ENCODE measurements around the gene BOK. TPM values are rescaled to one million over a fixed set of nuclear protein-coding genes. Genes with fewer than 3 reads are reported as not detected.

BOK gene
- total RNA-seq, 1 experiment from 2014 or later, result 41.5 TPM

DNA sequence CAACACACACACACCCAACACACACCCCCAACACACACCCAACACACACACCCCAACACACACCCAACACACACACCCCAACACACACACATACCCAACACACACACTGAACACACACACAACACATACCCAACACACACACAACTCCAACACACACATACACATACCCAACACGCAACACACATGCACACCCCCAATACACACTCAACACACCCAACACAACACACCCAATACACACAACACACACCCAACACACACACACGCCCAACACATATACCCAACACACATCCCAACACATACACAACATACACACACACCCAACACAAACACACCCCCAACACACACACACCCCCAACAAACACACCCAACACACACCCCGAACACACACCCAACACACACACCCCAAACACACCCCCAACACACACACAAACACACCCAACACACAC is 42.0 kb upstream of the BOK start:
- ChIA-PET RAD21 (ENCODE audit: low non-redundant PET in 1 of 2, low total read pairs in 2 of 2, uncharacterized antibody in 2 of 2, unreplicated experiment in 2 of 2) (no interaction called here), CTCF (no interaction called here), POLR2A (interaction anchor here (1.2 kb wide), 1 partner anchor 38 kb away, joined by 3 read pairs; no protein-coding TSS in a partner anchor)
- no peaks in the 10 kb centered on the region for H3K9me2 ChIP-seq (ENCODE audit: insufficient read depth)
- H2AFZ ChIP-seq (ENCODE audit: low read depth, low read length, poor library complexity, severe bottlenecking), result no peak overlapping the region
- no peak overlapping the region for H3K9ac ChIP-seq (ENCODE audit: low read length)
- no peaks in the 10 kb centered on the region for H4K20me1 ChIP-seq (ENCODE audit: insufficient read depth)
- no peaks in the 10 kb centered on the region for H3K4me1 ChIP-seq (ENCODE audit: control insufficient read depth in 1 of 2, insufficient read depth in 2 of 2, low read length in 2 of 2)
- H3K36me3 ChIP-seq (ENCODE audit: control insufficient read depth in 1 of 2, insufficient read depth in 2 of 2, low read length in 2 of 2), result no peaks in the 10 kb centered on the region
- DNase-seq (ENCODE audit: low read depth, low spot score) (no peak), ATAC-seq (no peak)
- H3K4me2 ChIP-seq (ENCODE audit: low read length), result no peak overlapping the region
- H3K27ac ChIP-seq (ENCODE audit: low read depth, low read length), result no peak overlapping the region
- H3K9me3 ChIP-seq (ENCODE audit: control insufficient read depth in 1 of 2, insufficient read depth in 1 of 2, low read depth in 1 of 2, low read length in 2 of 2), result peaks cover 0 to 6% of the 10 kb centered on the region in 2 experiments; a peak in 1 of 4 replicates
- TF ChIP-seq YY1 (IDR thresholded peaks at IDR 0.05; ENCODE audit: extremely low read depth, insufficient replicate concordance, low read depth, low read length), result no peak
- no peak for TF ChIP-seq FOSL1 (IDR thresholded peaks at IDR 0.05; ENCODE audit: low read depth)
- TF ChIP-seq CBX3 (IDR thresholded peaks at IDR 0.05; ENCODE audit: low read depth), result no peak
- TF ChIP-seq, protein P1, sequence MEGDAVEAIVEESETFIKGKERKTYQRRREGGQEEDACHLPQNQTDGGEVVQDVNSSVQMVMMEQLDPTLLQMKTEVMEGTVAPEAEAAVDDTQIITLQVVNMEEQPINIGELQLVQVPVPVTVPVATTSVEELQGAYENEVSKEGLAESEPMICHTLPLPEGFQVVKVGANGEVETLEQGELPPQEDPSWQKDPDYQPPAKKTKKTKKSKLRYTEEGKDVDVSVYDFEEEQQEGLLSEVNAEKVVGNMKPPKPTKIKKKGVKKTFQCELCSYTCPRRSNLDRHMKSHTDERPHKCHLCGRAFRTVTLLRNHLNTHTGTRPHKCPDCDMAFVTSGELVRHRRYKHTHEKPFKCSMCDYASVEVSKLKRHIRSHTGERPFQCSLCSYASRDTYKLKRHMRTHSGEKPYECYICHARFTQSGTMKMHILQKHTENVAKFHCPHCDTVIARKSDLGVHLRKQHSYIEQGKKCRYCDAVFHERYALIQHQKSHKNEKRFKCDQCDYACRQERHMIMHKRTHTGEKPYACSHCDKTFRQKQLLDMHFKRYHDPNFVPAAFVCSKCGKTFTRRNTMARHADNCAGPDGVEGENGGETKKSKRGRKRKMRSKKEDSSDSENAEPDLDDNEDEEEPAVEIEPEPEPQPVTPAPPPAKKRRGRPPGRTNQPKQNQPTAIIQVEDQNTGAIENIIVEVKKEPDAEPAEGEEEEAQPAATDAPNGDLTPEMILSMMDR (IDR thresholded peaks at IDR 0.05 in 2 of 3, conservative IDR thresholded peaks at IDR 0.05 in 1 of 3; ENCODE audit: borderline replicate concordance in 1 of 3, insufficient read depth in 1 of 3, low read depth in 2 of 3, low read length in 2 of 3), result no peak
- no peak for TF ChIP-seq RAD21 (IDR thresholded peaks at IDR 0.05; ENCODE audit: low read depth)
- TF ChIP-seq EZH2 (IDR thresholded peaks at IDR 0.05), result no peak
- TF ChIP-seq SP1 (IDR thresholded peaks at IDR 0.05; ENCODE audit: low read depth), result no peak
- TF ChIP-seq EZH2phosphoT487 (IDR thresholded peaks at IDR 0.05; ENCODE audit: borderline replicate concordance), result no peak
- H3K79me2 ChIP-seq (ENCODE audit: insufficient read depth, low read length), result no peaks in the 10 kb centered on the region
- no TSS peak for BruUV-seq (replicated peaks)
- H3K4me3 ChIP-seq (replicated peaks in 1 of 2; ENCODE audit: low read depth in 1 of 2, low read length in 2 of 2), result no peak overlapping the region
- no peaks in the 10 kb centered on the region for H3K27me3 ChIP-seq (ENCODE audit: insufficient read depth, low read length)
- intact Hi-C loops (cut with micrococcal nuclease), result no loop called here

DNA sequence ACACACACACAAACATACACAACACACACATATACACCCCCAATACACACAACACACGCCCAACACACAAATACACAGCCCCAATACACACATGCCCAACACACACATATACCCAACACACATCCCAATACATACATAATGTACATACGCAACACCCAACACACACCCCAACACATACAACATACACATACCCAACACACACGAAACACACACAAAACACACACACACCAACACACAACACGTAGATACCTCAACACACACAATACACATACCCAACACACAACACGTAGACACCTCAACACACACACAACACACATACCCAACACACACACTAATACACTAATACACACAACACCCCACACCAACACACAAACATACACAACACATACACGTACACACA is 41.2 kb upstream of the BOK start:
- Histone ChIP-seq H3K4me2 (ENCODE audit: low read length) (no peak overlapping the region), H3K79me2 (ENCODE audit: insufficient read depth, low read length) (no peaks in the 10 kb centered on the region), H3K9me3 (ENCODE audit: control insufficient read depth in 1 of 2, insufficient read depth in 1 of 2, low read depth in 1 of 2, low read length in 2 of 2) (peaks cover 0 to 6% of the 10 kb centered on the region in 2 experiments; a peak in 1 of 4 replicates), H3K27ac (ENCODE audit: low read depth, low read length) (no peak overlapping the region), H3K4me1 (ENCODE audit: control insufficient read depth in 1 of 2, insufficient read depth in 2 of 2, low read length in 2 of 2) (no peaks in the 10 kb centered on the region), H3K4me3 (replicated peaks in 1 of 2; ENCODE audit: low read depth in 1 of 2, low read length in 2 of 2) (no peak overlapping the region), H3K9me2 (ENCODE audit: insufficient read depth) (no peaks in the 10 kb centered on the region), H2AFZ (ENCODE audit: low read depth, low read length, poor library complexity, severe bottlenecking) (no peak overlapping the region), H3K27me3 (ENCODE audit: insufficient read depth, low read length) (no peaks in the 10 kb centered on the region), H3K9ac (ENCODE audit: low read length) (no peak overlapping the region), H4K20me1 (ENCODE audit: insufficient read depth) (no peaks in the 10 kb centered on the region), H3K36me3 (ENCODE audit: control insufficient read depth in 1 of 2, insufficient read depth in 2 of 2, low read length in 2 of 2) (no peaks in the 10 kb centered on the region)
- RAD21 ChIA-PET (ENCODE audit: low non-redundant PET in 1 of 2, low total read pairs in 2 of 2, uncharacterized antibody in 2 of 2, unreplicated experiment in 2 of 2), result no interaction called here
- POLR2A ChIA-PET, result no interaction called here
- TF ChIP-seq POLR2A (IDR thresholded peaks at IDR 0.05; ENCODE audit: borderline replicate concordance, extremely low read depth, insufficient read depth, insufficient read length), result no peak
- TF ChIP-seq FOSL1 (IDR thresholded peaks at IDR 0.05; ENCODE audit: low read depth), result no peak
- TF ChIP-seq JUND (IDR thresholded peaks at IDR 0.05), result no peak
- TF ChIP-seq, protein P2, sequence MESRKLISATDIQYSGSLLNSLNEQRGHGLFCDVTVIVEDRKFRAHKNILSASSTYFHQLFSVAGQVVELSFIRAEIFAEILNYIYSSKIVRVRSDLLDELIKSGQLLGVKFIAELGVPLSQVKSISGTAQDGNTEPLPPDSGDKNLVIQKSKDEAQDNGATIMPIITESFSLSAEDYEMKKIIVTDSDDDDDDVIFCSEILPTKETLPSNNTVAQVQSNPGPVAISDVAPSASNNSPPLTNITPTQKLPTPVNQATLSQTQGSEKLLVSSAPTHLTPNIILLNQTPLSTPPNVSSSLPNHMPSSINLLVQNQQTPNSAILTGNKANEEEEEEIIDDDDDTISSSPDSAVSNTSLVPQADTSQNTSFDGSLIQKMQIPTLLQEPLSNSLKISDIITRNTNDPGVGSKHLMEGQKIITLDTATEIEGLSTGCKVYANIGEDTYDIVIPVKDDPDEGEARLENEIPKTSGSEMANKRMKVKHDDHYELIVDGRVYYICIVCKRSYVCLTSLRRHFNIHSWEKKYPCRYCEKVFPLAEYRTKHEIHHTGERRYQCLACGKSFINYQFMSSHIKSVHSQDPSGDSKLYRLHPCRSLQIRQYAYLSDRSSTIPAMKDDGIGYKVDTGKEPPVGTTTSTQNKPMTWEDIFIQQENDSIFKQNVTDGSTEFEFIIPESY (IDR thresholded peaks at IDR 0.05; ENCODE audit: extremely low read depth, insufficient replicate concordance, low read length), result no peak
- TF ChIP-seq EGR1 (IDR thresholded peaks at IDR 0.05; ENCODE audit: low read depth), result no peak
- TF ChIP-seq SIN3A (IDR thresholded peaks at IDR 0.05; ENCODE audit: low read depth), result no peak
- no peak for TF ChIP-seq POLR2AphosphoS5 (IDR thresholded peaks at IDR 0.05; ENCODE audit: low read depth, low read length)
- no peak for DNase-seq (ENCODE audit: low read depth, low spot score)
- no peak for ATAC-seq
- intact Hi-C loops (cut with micrococcal nuclease), result no loop called here
- no TSS peak for BruUV-seq (replicated peaks)
- CTCF ChIA-PET, result no interaction called here

Data from HCT116 (cell line).